Measurements from ENCODE around the gene ABHD17C.

Gene ABHD17C

GRCh38 chr15:80804970-80805495 is 109.9 kb downstream of the ABHD17C start:
- no peak overlapping the region for H3K4me3 ChIP-seq (ENCODE audit: low read depth, low read length)
- no peak for TF ChIP-seq CTCF (IDR thresholded peaks at IDR 0.05; ENCODE audit: low read depth, low read length)
- in situ Hi-C loops (cut with HindIII; ENCODE audit: low sequenced_read_pairs): no loop called here
- DNase-seq (ENCODE audit: low read depth, low spot score): no peak
